ENCODE measurements around the gene COLEC11. TPM values are rescaled to one million over a fixed set of nuclear protein-coding genes. Genes with fewer than 3 reads are reported as not detected.

COLEC11 gene
- total and polyA plus RNA-seq, 2 of the 13 experiments (the other 11 are each of a cell fraction or from before 2014, with no cell fraction given) = 1.5 to 3.0 TPM

DNA sequence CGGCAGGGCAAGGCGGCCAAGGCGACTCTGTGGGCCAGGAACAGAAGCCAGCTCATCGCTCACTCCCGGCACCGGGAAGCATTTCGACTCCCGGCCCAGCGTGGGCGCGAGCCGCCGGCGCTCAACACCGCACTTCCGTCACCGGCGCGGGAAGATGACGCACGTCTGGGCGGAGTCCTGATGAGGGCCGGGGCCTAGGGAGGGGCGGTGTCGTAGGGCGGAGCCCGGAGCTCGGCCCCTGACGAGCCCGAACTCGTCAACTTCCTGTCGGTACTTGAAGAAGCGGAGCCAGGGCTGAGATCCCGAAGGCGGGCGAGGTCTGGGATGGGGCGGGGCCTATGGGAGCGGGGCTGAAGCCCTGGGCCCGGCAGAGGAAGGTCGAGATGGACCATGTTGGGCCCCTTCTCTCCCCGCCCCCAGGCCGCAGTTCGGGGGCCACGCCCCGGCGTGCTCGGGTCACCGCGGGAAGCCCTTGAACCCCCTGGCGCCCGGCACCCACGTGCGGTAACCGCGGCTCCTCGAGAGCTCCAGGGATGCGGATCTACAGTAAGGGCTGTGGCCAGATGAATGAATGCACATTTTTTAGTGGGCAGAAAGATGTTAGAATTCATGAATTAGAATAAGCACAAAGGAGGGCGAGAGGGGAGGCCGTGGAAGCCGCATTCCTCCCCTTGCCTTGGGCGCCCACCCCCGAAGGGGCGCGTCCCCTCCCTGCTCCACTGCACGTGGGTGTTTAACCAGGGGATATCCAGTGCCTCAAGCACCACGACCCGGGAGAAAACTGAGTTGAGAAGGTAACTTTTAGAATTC lies 36.5 kb upstream of the COLEC11 start, which contains the start of gene RNASEH1 (continued):
- TF ChIP-seq ZSCAN29 (CRISPR knock-in tag; conservative IDR thresholded peaks at IDR 0.05) (peak; percentile 82), ZFP36L1 (CRISPR knock-in tag; IDR thresholded peaks at IDR 0.05) (peak; percentile 98; the same call in 1 of the 2 replicates), ZNF180 (CRISPR knock-in tag; IDR thresholded peaks at IDR 0.05; ENCODE audit: borderline replicate concordance, low read depth) (peak; percentile 89; the same call in 1 of the 2 replicates), TOPORS (CRISPR knock-in tag; IDR thresholded peaks at IDR 0.05) (peak; percentile 96), SSRP1 (CRISPR knock-in tag; IDR thresholded peaks at IDR 0.05) (peak; percentile 28), ASH2L (IDR thresholded peaks at IDR 0.05; ENCODE audit: insufficient read length, low read depth, low read length) (peak; percentile 95), SIX1 (CRISPR knock-in tag; IDR thresholded peaks at IDR 0.05; ENCODE audit: borderline replicate concordance) (peak; percentile 25), ZNF879 (CRISPR knock-in tag; IDR thresholded peaks at IDR 0.05) (peak; percentile 81; the same call in 1 of the 2 replicates), ZNF224 (CRISPR knock-in tag; IDR thresholded peaks at IDR 0.05) (peak; percentile 99), GLI4 (CRISPR knock-in tag; IDR thresholded peaks at IDR 0.05; ENCODE audit: borderline replicate concordance) (peak; percentile 56), ZNF766 (CRISPR knock-in tag; IDR thresholded peaks at IDR 0.05; ENCODE audit: borderline replicate concordance) (peak; percentile 93; the same call in 1 of the 2 replicates), ZFP41 (CRISPR knock-in tag; IDR thresholded peaks at IDR 0.05; ENCODE audit: borderline replicate concordance) (peak; percentile 83; the same call in 1 of the 2 replicates), HOXA5 (CRISPR knock-in tag; IDR thresholded peaks at IDR 0.05) (peak; percentile 94), AKAP8 (CRISPR knock-in tag; IDR thresholded peaks at IDR 0.05) (peak; percentile 94), KLF11 (CRISPR knock-in tag; IDR thresholded peaks at IDR 0.05) (peak; percentile 97), ZNF678 (CRISPR knock-in tag; IDR thresholded peaks at IDR 0.05) (peak; percentile 95), FIP1L1 (IDR thresholded peaks at IDR 0.05; ENCODE audit: borderline replicate concordance, insufficient read depth, low read depth, low read length) (0 out of 2 replicates have a peak, but pooled peaks have one; percentile 94), ZNF557 (CRISPR knock-in tag; IDR thresholded peaks at IDR 0.05) (peak; percentile 96; the same call in 1 of the 2 replicates), JUND (CRISPR knock-in tag; IDR thresholded peaks at IDR 0.05) (peak; percentile 3), HDAC6 (IDR thresholded peaks at IDR 0.05; ENCODE audit: low read depth, low read length) (no peak), SAFB2 (CRISPR knock-in tag; IDR thresholded peaks at IDR 0.05; ENCODE audit: borderline replicate concordance, low read depth) (peak; percentile 96)
- TF ChIP-seq, protein P1, sequence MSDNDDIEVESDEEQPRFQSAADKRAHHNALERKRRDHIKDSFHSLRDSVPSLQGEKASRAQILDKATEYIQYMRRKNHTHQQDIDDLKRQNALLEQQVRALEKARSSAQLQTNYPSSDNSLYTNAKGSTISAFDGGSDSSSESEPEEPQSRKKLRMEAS (IDR thresholded peaks at IDR 0.05) = peak; percentile 99
- TF ChIP-seq, protein P2, sequence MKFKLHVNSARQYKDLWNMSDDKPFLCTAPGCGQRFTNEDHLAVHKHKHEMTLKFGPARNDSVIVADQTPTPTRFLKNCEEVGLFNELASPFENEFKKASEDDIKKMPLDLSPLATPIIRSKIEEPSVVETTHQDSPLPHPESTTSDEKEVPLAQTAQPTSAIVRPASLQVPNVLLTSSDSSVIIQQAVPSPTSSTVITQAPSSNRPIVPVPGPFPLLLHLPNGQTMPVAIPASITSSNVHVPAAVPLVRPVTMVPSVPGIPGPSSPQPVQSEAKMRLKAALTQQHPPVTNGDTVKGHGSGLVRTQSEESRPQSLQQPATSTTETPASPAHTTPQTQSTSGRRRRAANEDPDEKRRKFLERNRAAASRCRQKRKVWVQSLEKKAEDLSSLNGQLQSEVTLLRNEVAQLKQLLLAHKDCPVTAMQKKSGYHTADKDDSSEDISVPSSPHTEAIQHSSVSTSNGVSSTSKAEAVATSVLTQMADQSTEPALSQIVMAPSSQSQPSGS (CRISPR knock-in tag; IDR thresholded peaks at IDR 0.05) = peak; percentile 90
- TF ChIP-seq, protein P3, sequence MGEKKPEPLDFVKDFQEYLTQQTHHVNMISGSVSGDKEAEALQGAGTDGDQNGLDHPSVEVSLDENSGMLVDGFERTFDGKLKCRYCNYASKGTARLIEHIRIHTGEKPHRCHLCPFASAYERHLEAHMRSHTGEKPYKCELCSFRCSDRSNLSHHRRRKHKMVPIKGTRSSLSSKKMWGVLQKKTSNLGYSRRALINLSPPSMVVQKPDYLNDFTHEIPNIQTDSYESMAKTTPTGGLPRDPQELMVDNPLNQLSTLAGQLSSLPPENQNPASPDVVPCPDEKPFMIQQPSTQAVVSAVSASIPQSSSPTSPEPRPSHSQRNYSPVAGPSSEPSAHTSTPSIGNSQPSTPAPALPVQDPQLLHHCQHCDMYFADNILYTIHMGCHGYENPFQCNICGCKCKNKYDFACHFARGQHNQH (CRISPR knock-in tag; IDR thresholded peaks at IDR 0.05) = peak; percentile 90
- TF ChIP-seq, protein P4, sequence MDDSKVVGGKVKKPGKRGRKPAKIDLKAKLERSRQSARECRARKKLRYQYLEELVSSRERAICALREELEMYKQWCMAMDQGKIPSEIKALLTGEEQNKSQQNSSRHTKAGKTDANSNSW (CRISPR knock-in tag; IDR thresholded peaks at IDR 0.05; ENCODE audit: borderline replicate concordance) = peak; percentile 91
- TF ChIP-seq, protein P5, sequence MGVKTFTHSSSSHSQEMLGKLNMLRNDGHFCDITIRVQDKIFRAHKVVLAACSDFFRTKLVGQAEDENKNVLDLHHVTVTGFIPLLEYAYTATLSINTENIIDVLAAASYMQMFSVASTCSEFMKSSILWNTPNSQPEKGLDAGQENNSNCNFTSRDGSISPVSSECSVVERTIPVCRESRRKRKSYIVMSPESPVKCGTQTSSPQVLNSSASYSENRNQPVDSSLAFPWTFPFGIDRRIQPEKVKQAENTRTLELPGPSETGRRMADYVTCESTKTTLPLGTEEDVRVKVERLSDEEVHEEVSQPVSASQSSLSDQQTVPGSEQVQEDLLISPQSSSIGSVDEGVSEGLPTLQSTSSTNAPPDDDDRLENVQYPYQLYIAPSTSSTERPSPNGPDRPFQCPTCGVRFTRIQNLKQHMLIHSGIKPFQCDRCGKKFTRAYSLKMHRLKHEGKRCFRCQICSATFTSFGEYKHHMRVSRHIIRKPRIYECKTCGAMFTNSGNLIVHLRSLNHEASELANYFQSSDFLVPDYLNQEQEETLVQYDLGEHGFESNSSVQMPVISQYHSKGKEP (CRISPR knock-in tag; IDR thresholded peaks at IDR 0.05) = 0 out of 2 replicates have a peak, but pooled peaks have one; percentile 39
